HepG2 (cell line): ENCODE data around the gene ONECUT3. TPM values are rescaled to one million over a fixed set of nuclear protein-coding genes. Genes with fewer than 3 reads are reported as not detected.

Experiments
- ATAC-seq: fragments of 200-7000 bp; cut with Tn5 transposase; 3 replicates; pipeline ENCODE4 v1.9.1; 2020; ENCODE audit warnings: mild to moderate bottlenecking, moderate library complexity
- BruUV-seq: library from RNA; stranded (reverse); fragments of 400-500 nt; replicated peaks from 2 replicates; lab custom pipeline; 2021; lab: Mats Ljungman, UMichigan
- CTCF ChIA-PET: fragments of 300-600 bp; formaldehyde crosslinking; extraction: SDS; loops from one replicate; lab custom pipeline; 2021; ENCODE audit warnings: low total read pairs, inconsistent platforms, low intra/inter-chr PET ratio; lab: Yijun Ruan, JAX
- POLR2A ChIA-PET: fragments of 350-600 bp; sonication (Branson Sonifier 250); formaldehyde crosslinking; loops from one replicate; lab custom pipeline; 2020; ENCODE audit warnings: antibody characterized with exemption, inconsistent platforms; lab: Yijun Ruan, JAX
- DNase-seq: peaks from one replicate; pipeline ENCODE4 v3.0.0-alpha.2; 2015; ENCODE audit warnings: low spot score
- FAIRE-seq: peaks from 3 replicates; lab custom pipeline; 2011; peaks lifted over from hg19 to GRCh38; lab: Jason Lieb, UNC
- H2AFZ ChIP-seq: one replicate; pipeline ENCODE4 v1.6.1; 2011; ENCODE audit warnings: low read length, inconsistent platforms
- H3K27ac ChIP-seq: fragments of 300-600 bp; 3 replicates; pipeline ENCODE4 v1.8.0; 2011; ENCODE audit warnings: mixed run types, mild to moderate bottlenecking, mixed read lengths, low read length, inconsistent platforms; ENCODE audit not compliant: insufficient read depth; ENCODE audit errors: extremely low read length
- H3K27me3 ChIP-seq, 2 experiments: fragments of 200-600 bp in 1 of 2; 2 replicates in 1 of 2; 3 replicates in 1 of 2; pipeline versions ENCODE4 v1.6.0 to v1.8.0; 2011; ENCODE audit warnings: low read length in 2 of 2, mild to moderate bottlenecking in 2 of 2, moderate library complexity in 2 of 2, inconsistent platforms in 1 of 2; ENCODE audit not compliant: insufficient read depth in 2 of 2, control insufficient read depth in 1 of 2
- H3K36me3 ChIP-seq, 2 experiments: fragments of 200-600 bp in 1 of 2; replicated peaks in 1 of 2; 2 replicates in 1 of 2; 3 replicates in 1 of 2; pipeline versions ENCODE4 v1.5.1 to v1.8.0; 2011; ENCODE audit warnings: low read length in 2 of 2, inconsistent platforms in 1 of 2; ENCODE audit not compliant: insufficient read depth in 2 of 2, control insufficient read depth in 1 of 2
- H3K4me1 ChIP-seq: 2 replicates; pipeline ENCODE4 v1.5.1; 2012; ENCODE audit warnings: low read length, inconsistent platforms; ENCODE audit not compliant: insufficient read depth
- H3K4me2 ChIP-seq: 2 replicates; pipeline ENCODE4 v1.6.0; 2011; ENCODE audit warnings: low read depth, low read length, inconsistent platforms
- H3K4me3 ChIP-seq, 3 experiments: fragments of 200-600 bp in 1 of 3; sonication (generic), shearing (Covaris generic) in 1 of 3; replicated peaks in 1 of 3; 2 replicates each; pipeline ENCODE4 v1.5.1; 2011 to 2016; ENCODE audit warnings: low read length in 3 of 3, inconsistent platforms in 2 of 3, low read depth in 2 of 3, mild to moderate bottlenecking in 2 of 3, control low read depth in 1 of 3, mixed read lengths in 1 of 3; ENCODE audit not compliant: insufficient read depth in 1 of 3
- H3K79me2 ChIP-seq: one replicate; pipeline ENCODE4 v1.6.1; 2011; ENCODE audit warnings: low read length, inconsistent platforms; ENCODE audit not compliant: insufficient read depth
- H3K9ac ChIP-seq: 2 replicates; pipeline ENCODE4 v1.6.0; 2011; ENCODE audit warnings: mild to moderate bottlenecking, low read depth, low read length, inconsistent platforms; ENCODE audit not compliant: insufficient read depth
- H3K9me3 ChIP-seq: 2 replicates; pipeline ENCODE4 v1.5.1; 2012; ENCODE audit warnings: mild to moderate bottlenecking, low read length
- H4K20me1 ChIP-seq: 2 replicates; pipeline ENCODE4 v1.6.0; 2011; ENCODE audit warnings: inconsistent platforms, mild to moderate bottlenecking, low read length, moderate library complexity; ENCODE audit not compliant: insufficient read depth
- EZH2 ChIP-seq: conservative IDR thresholded peaks from 2 replicates; pipeline ENCODE4 v1.6.1; 2012; ENCODE audit warnings: mild to moderate bottlenecking, low read depth, low read length, moderate library complexity
- NBN ChIP-seq: fragments of 450-650 bp; conservative IDR thresholded peaks from 2 replicates; pipeline ENCODE4 v1.6.1; 2017
- PHF8 ChIP-seq: sonication (generic); formaldehyde crosslinking; IDR thresholded peaks from 2 replicates; pipeline ENCODE4 v1.5.0; 2020; ENCODE audit warnings: missing genetic modification reagents
- ZC3H4 ChIP-seq: sonication (generic); formaldehyde crosslinking; IDR thresholded peaks from 2 replicates; pipeline ENCODE4 v1.4.0; 2020; ENCODE audit warnings: missing genetic modification reagents, borderline replicate concordance
- ZNF576 ChIP-seq: sonication (generic); formaldehyde crosslinking; IDR thresholded peaks from 2 replicates; pipeline ENCODE4 v1.4.0; 2020; ENCODE audit warnings: mild to moderate bottlenecking, missing genetic modification reagents
- WGBS: methylation state at CpG from one replicate; pipeline ENCODE4 v1.1.6; 2017; ENCODE audit warnings: low lambda C conversion rate; 5-methylcytosine and 5-hydroxymethylcytosine counted together
- in situ Hi-C: cut with HindIII; loops from 2 replicates; pipeline ENCODE4 v1.10.0; 2017; ENCODE audit warnings: low pct_unique_long_range_greater_than_20kb; ENCODE audit not compliant: extremely low pct_ligation_motif_present
- intact Hi-C: fragments of 100-400 bp; cut with micrococcal nuclease; formaldehyde crosslinking; loops from one replicate; pipeline ENCODE4 v1.10.0; 2022; ENCODE audit not compliant: unreplicated experiment
- polyA plus RNA-seq, 8 experiments: library from polyadenylated mRNA; depleted of rRNA in 3 of 8; stranded (reverse) in 7 of 8; unstranded in 1 of 8; fragments of >200 nt; fragmentation: Illumina TruSeq in 4 of 8; extraction: Trizol in 4 of 8; gene quantifications; 2 replicates each; pipeline versions ENCODE4 v1.2.1 to v1.2.3, GENCODE V29; 2011 to 2016; ENCODE audit warnings: low read depth in 4 of 8, missing spikeins in 1 of 8, mixed read lengths in 1 of 8; ENCODE audit not compliant: insufficient read depth in 1 of 8
- total RNA-seq, 5 experiments: library from RNA; depleted of rRNA; stranded (reverse); fragments of >200 nt; fragmentation: Illumina TruSeq; extraction: Trizol; gene quantifications; 2 replicates each; pipeline ENCODE4 v1.2.3, GENCODE V29; 2016; ENCODE audit warnings: low read depth in 1 of 5
- TF ChIP-seq, protein P1 (sequence below): IDR thresholded peaks from 2 replicates; pipeline ENCODE4 v1.6.1; 2016; ENCODE audit warnings: low read depth, borderline replicate concordance

ONECUT3 gene
- total and polyA plus RNA-seq, 2 of the 13 experiments (the other 11 are each of a cell fraction or from before 2014, with no cell fraction given), result under 0.01 TPM; not detected in 1

- TF ChIP-seq ZNF576 (CRISPR knock-in tag) (no peak), ZC3H4 (CRISPR knock-in tag) (no peak)
- TF ChIP-seq, protein P1, sequence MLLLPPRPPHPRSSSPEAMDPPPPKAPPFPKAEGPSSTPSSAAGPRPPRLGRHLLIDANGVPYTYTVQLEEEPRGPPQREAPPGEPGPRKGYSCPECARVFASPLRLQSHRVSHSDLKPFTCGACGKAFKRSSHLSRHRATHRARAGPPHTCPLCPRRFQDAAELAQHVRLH, result no peak
Observed at GRCh38 chr19:1756264-1756663, 3.0 kb downstream of the ONECUT3 start (continued).

DNA sequence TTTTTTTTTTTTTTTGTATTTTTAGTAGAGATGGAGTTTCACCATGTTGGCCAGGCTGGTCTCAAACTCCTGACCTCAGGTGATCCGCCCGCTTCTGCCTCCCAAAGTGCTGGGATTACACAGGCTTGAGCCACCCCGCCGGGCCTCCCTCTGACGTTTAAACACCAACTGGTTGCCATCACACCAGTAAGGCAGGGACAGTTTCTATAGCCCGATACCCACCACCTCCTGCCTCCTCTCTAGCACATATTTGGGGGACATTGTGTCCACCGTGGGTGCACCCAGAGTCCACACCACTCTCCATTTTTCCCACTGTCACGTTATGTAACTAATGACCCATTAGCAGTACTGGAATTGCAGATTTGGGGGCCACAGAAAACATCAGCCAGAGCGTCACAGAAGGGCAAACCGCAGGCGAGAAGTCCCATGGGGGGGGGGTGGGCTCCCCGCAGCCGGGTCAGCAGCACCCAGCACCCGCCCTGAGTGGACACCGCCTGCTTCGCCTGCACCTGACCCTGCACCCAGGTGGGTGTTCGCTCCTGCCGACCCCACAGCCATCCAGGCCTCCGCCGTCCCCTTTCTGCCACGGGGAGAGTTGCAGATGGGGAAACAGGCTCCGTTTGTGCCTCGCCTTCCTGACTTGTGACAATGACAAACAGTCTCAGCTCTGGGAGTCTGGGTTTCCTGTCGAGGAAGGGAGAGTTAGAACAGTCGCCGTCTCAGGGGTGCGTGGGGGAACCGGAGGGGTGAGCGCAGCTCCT is 3.6 kb downstream of the ONECUT3 start:
- H3K4me3 ChIP-seq, result no peak overlapping the region
- ATAC-seq (no peak), FAIRE-seq (no peak)
- BruUV-seq, result no TSS peak
- H3K4me1 ChIP-seq, result no peaks in the 10 kb centered on the region
- ChIA-PET POLR2A (no interaction called here), CTCF (no interaction called here)
- peaks cover 17 to 77% of the 10 kb centered on the region in 2 experiments for H3K27me3 ChIP-seq
- WGBS, result 13% methylated on average over 13 of the region's 29 CpGs
- no peak overlapping the region for H3K4me2 ChIP-seq
- H3K9ac ChIP-seq, result no peak overlapping the region
- H3K9me3 ChIP-seq, result no peaks in the 10 kb centered on the region
- no peak overlapping the region for H3K27ac ChIP-seq
- in situ Hi-C loops, result no loop called here
- peak; percentile 30; the same call in 1 of the 2 replicates for TF ChIP-seq EZH2
- no peak for TF ChIP-seq PHF8 (CRISPR knock-in tag)
- TF ChIP-seq NBN, result no peak
- TF ChIP-seq, all 625 proteins: peak for 1
- H2AFZ ChIP-seq, result no peak overlapping the region
- H3K79me2 ChIP-seq, result no peaks in the 10 kb centered on the region
- H3K36me3 ChIP-seq, result no peaks in the 10 kb centered on the region
- intact Hi-C loops, result no loop called here
- no peak for DNase-seq
- H4K20me1 ChIP-seq, result 0 out of 2 replicates have a peak, but pooled peaks cover 2% of the 10 kb centered on the region
